Colonic mucosa (tissue), 4 donors: ENCODE results near the gene C8A. TPM values are rescaled to one million over a fixed set of nuclear protein-coding genes. Genes with fewer than 3 reads are reported as not detected.

Experiments used
- DNase-seq: peaks from one replicate; pipeline ENCODE4 v3.0.0-alpha.2; 2020
- H3K27ac ChIP-seq: fragments of 200-600 bp; one replicate; pipeline ENCODE4 v1.8.0; 2021
- H3K27me3 ChIP-seq: fragments of 200-600 bp; one replicate; pipeline ENCODE4 v1.8.0; 2021
- H3K36me3 ChIP-seq: fragments of 200-600 bp; one replicate; pipeline ENCODE4 v1.8.0; 2021
- H3K4me1 ChIP-seq: fragments of 200-600 bp; one replicate; pipeline ENCODE4 v1.8.0; 2021; ENCODE audit warnings: mild to moderate bottlenecking
- H3K4me3 ChIP-seq: fragments of 200-600 bp; one replicate; pipeline ENCODE4 v1.8.0; 2021
- H3K9ac ChIP-seq, 2 donors: one replicate each; pipeline ENCODE4 v1.7.0; 2013; ENCODE audit warnings: control low read depth in 2 of 2, low read depth in 2 of 2, low read length in 2 of 2
- H3K9me3 ChIP-seq: fragments of 200-600 bp; one replicate; pipeline ENCODE4 v1.8.0; 2021
- intact Hi-C: fragments of 100-400 bp; cut with DNase I; formaldehyde crosslinking; loops from one replicate; pipeline ENCODE4 v1.14.1; 2022
- total RNA-seq, 2 donors: library from RNA; stranded (reverse); fragmentation: NEBNext Ultra II Directional in 1 of 2; extraction: Animal tissue kit (Norgen Biotek cat#: 25700) in 1 of 2; gene quantifications; one replicate each; pipeline ENCODE4 v1.2.1, GENCODE V29; 2021
- TF ChIP-seq, protein P1 (sequence below): fragments of 200-600 bp; IDR thresholded peaks from one replicate; pipeline ENCODE4 v1.8.0; 2022; ENCODE audit warnings: antibody characterized with exemption, mild to moderate bottlenecking
- donor health status: healthy.
- donor health status: DM: no; HTN: no; CAD: no.
- donor health status: DM: no; HTN: no; CAD: no.

C8A gene
- total RNA-seq, 2 donors from 2014 or later, result not detected

DNA sequence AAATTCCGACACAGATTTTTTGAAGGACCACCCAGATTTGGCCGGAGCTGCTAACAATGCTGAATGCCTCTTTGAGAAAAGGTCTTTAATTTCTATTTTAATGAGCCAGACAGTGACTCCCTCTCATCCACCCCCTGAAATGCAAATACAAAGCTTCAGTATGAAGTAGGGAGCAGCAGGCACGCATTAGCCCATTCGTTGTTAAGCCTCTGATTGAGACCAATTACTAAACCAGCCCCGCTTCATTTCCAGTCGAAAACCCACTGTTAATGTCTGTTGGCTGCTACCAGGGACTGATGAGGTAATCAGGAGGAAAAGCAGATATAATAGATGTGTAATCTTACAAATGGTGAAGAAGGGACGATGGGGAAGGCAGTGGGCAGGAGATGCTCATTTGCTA, 4.8 kb upstream of the C8A start:
- Histone ChIP-seq H3K27me3 (no peaks in the 10 kb centered on the region), H3K9me3 (no peaks in the 10 kb centered on the region), H3K36me3 (no peaks in the 10 kb centered on the region), H3K9ac (no peak overlapping the region), H3K27ac (no peak overlapping the region), H3K4me1 (no peaks in the 10 kb centered on the region), H3K4me3 (no peak overlapping the region)
- TF ChIP-seq, protein P1, sequence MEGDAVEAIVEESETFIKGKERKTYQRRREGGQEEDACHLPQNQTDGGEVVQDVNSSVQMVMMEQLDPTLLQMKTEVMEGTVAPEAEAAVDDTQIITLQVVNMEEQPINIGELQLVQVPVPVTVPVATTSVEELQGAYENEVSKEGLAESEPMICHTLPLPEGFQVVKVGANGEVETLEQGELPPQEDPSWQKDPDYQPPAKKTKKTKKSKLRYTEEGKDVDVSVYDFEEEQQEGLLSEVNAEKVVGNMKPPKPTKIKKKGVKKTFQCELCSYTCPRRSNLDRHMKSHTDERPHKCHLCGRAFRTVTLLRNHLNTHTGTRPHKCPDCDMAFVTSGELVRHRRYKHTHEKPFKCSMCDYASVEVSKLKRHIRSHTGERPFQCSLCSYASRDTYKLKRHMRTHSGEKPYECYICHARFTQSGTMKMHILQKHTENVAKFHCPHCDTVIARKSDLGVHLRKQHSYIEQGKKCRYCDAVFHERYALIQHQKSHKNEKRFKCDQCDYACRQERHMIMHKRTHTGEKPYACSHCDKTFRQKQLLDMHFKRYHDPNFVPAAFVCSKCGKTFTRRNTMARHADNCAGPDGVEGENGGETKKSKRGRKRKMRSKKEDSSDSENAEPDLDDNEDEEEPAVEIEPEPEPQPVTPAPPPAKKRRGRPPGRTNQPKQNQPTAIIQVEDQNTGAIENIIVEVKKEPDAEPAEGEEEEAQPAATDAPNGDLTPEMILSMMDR, result no peak
- DNase-seq, result no peak
- intact Hi-C loops, result no loop called here

DNA sequence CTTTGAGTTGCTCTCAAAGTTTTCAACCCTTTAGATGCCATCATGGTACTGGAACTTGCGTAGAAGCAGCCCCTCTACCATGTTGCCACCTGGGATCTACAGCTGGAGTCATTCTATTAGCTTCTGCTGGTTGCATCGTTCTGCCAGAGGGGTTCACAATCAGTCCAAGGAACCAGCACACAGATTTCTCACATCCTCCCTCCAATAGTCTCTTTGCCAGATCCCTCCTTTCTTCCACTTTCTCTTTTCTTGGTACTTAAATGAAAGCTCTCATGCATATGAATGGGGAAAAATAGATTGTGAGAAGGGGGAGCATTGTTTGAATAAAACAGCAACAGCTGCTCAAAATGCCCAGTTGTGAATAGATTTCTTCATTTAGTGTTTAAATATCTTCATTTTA, 4.2 kb upstream of the C8A start:
- Histone ChIP-seq H3K4me1 (no peaks in the 10 kb centered on the region), H3K36me3 (no peaks in the 10 kb centered on the region), H3K27me3 (no peaks in the 10 kb centered on the region), H3K9ac (no peak overlapping the region), H3K9me3 (no peaks in the 10 kb centered on the region), H3K4me3 (no peak overlapping the region), H3K27ac (no peak overlapping the region)
- intact Hi-C loops, result no loop called here
- TF ChIP-seq, protein P1, result no peak
- no peak for DNase-seq

DNA sequence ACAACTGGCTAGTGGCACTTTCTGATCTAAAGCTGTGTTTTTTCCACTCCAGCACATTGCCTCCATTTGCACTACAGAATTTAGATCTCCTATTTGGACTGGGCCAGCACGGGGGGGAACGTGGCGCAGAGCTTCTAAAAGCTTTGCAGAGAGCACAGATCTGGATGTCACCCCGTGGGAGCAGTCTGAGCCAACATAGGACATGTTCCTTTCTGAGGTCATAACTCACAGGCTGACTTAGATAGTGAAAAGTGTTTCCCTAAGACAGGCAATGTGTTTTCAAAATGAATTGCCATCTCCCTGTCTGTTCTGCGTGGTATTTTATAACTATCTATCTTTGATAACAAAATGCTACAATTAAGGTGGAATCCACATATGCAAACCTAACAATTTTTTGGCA, 3.7 kb upstream of the C8A start:
- no peak for DNase-seq
- H3K4me3 ChIP-seq, result no peak overlapping the region
- no peaks in the 10 kb centered on the region for H3K27me3 ChIP-seq
- no peak overlapping the region for H3K27ac ChIP-seq
- H3K9ac ChIP-seq, result no peak overlapping the region
- intact Hi-C loops, result no loop called here
- no peaks in the 10 kb centered on the region for H3K4me1 ChIP-seq
- H3K36me3 ChIP-seq, result no peaks in the 10 kb centered on the region
- TF ChIP-seq, protein P1, result no peak
- no peaks in the 10 kb centered on the region for H3K9me3 ChIP-seq

DNA sequence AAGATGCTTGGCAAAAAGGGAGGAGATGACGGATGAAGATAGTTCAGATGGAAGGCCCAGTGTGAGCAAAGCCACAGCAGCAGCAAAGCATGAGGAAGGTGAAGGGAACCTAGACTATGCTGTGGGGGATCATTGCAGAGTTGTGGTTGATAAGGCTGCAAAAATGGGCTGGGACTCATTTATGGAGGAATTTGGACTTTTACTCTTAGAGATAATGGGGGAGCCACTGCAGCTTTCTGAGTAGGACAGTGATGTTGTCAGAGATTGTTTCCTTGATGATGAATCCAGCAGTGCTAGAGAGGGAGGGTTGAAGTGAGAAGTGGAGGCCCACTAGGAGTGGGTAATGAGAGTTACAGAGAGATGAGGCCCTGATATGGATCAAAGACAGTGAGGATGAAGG, 2.1 kb upstream of the C8A start:
- Histone ChIP-seq H3K4me3 (no peak overlapping the region), H3K9me3 (no peaks in the 10 kb centered on the region), H3K4me1 (no peaks in the 10 kb centered on the region), H3K9ac (no peak overlapping the region), H3K36me3 (no peaks in the 10 kb centered on the region), H3K27ac (no peak overlapping the region), H3K27me3 (no peaks in the 10 kb centered on the region)
- TF ChIP-seq, protein P1, result no peak
- no peak for DNase-seq
- intact Hi-C loops, result no loop called here

DNA sequence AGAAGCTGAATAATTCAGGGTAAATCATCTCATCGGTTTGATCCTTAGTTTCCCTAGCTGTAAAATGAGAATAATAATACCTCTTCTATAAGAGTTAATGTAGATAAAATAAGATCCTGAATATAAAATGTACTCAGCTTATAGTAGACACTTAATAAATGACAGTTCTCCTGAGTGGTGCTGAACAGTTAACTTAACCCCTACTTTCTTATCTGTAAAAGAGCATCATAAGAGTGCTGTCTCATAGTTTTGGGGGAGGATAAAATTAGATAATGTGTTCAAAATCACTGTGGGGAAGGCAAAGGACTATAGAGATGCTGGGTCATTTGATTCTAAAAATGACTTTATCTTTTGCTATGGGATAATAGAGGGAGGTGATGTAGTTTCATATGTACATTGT, 593 bp downstream of the C8A start:
- H3K9ac ChIP-seq, result no peak overlapping the region
- no peaks in the 10 kb centered on the region for H3K36me3 ChIP-seq
- H3K4me1 ChIP-seq, result no peaks in the 10 kb centered on the region
- intact Hi-C loops, result no loop called here
- DNase-seq, result no peak
- H3K9me3 ChIP-seq, result no peaks in the 10 kb centered on the region
- no peaks in the 10 kb centered on the region for H3K27me3 ChIP-seq
- TF ChIP-seq, protein P1, result no peak
- no peak overlapping the region for H3K27ac ChIP-seq
- H3K4me3 ChIP-seq, result no peak overlapping the region

DNA sequence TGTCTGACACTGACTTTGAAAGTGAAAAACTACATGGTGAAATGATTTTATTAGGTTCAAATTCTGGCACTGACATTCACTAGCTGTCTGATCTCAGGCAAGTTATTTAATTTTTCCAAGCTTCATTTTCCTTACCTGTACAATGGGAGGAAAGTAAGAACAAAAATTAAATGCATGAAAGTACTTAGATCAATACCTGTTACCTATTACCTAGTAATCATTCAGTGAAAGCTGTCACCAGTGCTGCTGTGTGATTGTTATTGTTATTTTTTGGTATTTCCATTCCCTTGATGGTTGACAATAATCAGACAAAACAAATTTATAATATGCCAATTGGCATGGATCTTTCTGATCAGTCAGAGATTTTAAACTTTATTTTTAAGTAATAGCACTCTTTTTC, 1.6 kb downstream of the C8A start:
- H3K36me3 ChIP-seq, result no peaks in the 10 kb centered on the region
- H3K27me3 ChIP-seq, result no peaks in the 10 kb centered on the region
- H3K27ac ChIP-seq, result no peak overlapping the region
- no peak for DNase-seq
- H3K9me3 ChIP-seq, result no peaks in the 10 kb centered on the region
- intact Hi-C loops, result no loop called here
- H3K9ac ChIP-seq, result no peak overlapping the region
- no peaks in the 10 kb centered on the region for H3K4me1 ChIP-seq
- H3K4me3 ChIP-seq, result no peak overlapping the region
- TF ChIP-seq, protein P1, result no peak
